HG03139 (cell line): ENCODE measurements around the gene USP15.
"Not testable (repeated sequence)": the region's sequence is repeated elsewhere in the genome, so short reads cannot be mapped to it uniquely, and the experiment has no call there.

Experiments
- ATAC-seq: cut with Tn5 transposase; IDR thresholded peaks from one replicate; pipeline ENCODE4 v1.9.1; 2021; ENCODE audit not compliant: unreplicated experiment

USP15 gene

GRCh38 chr12:62436164-62436503 lies 175.9 kb downstream of the USP15 start:
- ATAC-seq: no peak

- no peak for ATAC-seq
Observed at GRCh38 chr12:62438098-62438692, 178.0 kb downstream of the USP15 start.

- no peak for ATAC-seq
Observed at GRCh38 chr12:62446754-62447452, 186.7 kb downstream of the USP15 start.

GRCh38 chr12:62448436-62448835 lies 188.2 kb downstream of the USP15 start:
- ATAC-seq: no peak

GRCh38 chr12:62455429-62455828 lies 195.2 kb downstream of the USP15 start:
- ATAC-seq: not testable (repeated sequence)

GRCh38 chr12:62458626-62459025 lies 198.4 kb downstream of the USP15 start:
- no peak for ATAC-seq

- no peak for ATAC-seq
Observed at GRCh38 chr12:62459976-62460375, 199.8 kb downstream of the USP15 start.

GRCh38 chr12:62461171-62461837 lies 201.1 kb downstream of the USP15 start:
- ATAC-seq: not testable (repeated sequence)

- ATAC-seq: not testable (repeated sequence)
Observed at GRCh38 chr12:62463252-62463651, 203.0 kb downstream of the USP15 start.
